Panc1 (cell line): ENCODE results near the gene SH2D3C. TPM values are rescaled to one million over a fixed set of nuclear protein-coding genes. Genes with fewer than 3 reads are reported as not detected.

Experiments used
- ATAC-seq: fragments of 200-7000 bp; cut with Tn5 transposase; 2 replicates; pipeline ENCODE4 v1.9.1; 2020; ENCODE audit warnings: mild to moderate bottlenecking, moderate library complexity
- BruUV-seq: library from RNA; stranded (reverse); fragments of 400-500 nt; replicated peaks from 2 replicates; lab custom pipeline; 2021; lab: Mats Ljungman, UMichigan
- CTCF ChIA-PET: fragments of 300-600 bp; sonication (Branson Sonifier 250); formaldehyde crosslinking; loops from one replicate; lab custom pipeline; 2022; ENCODE audit warnings: antibody characterized with exemption; lab: Charles Lee
- POLR2A ChIA-PET: fragments of 300-600 bp; sonication (Branson Sonifier 250); formaldehyde crosslinking; loops from one replicate; lab custom pipeline; 2022; ENCODE audit warnings: antibody characterized with exemption; lab: Charles Lee
- DNase-seq: peaks from one replicate; pipeline ENCODE4 v3.0.0-alpha.2; 2010; ENCODE audit warnings: low read depth, low spot score
- H3K27ac ChIP-seq: 2 replicates; pipeline ENCODE4 v1.5.1; 2011; ENCODE audit warnings: mild to moderate bottlenecking, low read length, inconsistent platforms
- H3K27me3 ChIP-seq: fragments of 200-500 bp; sonication (Bioruptor generic); 2 replicates; pipeline ENCODE4 v1.6.0; 2014; ENCODE audit warnings: low read length, inconsistent platforms; ENCODE audit not compliant: control insufficient read depth, insufficient read depth
- H3K36me3 ChIP-seq: fragments of 200-500 bp; sonication (Bioruptor generic); 2 replicates; pipeline ENCODE4 v1.5.1; 2014; ENCODE audit warnings: inconsistent platforms, mild to moderate bottlenecking, low read length, moderate library complexity; ENCODE audit not compliant: control insufficient read depth, insufficient read depth
- H3K4me1 ChIP-seq: 2 replicates; pipeline ENCODE4 v1.5.1; 2011; ENCODE audit warnings: inconsistent platforms, mild to moderate bottlenecking, low read length, moderate library complexity; ENCODE audit not compliant: control insufficient read depth, insufficient read depth
- H3K4me3 ChIP-seq, 2 experiments: 2 replicates each; pipeline ENCODE4 v1.5.1; 2011 to 2012; ENCODE audit warnings: low read depth in 2 of 2, low read length in 2 of 2, mild to moderate bottlenecking in 2 of 2, inconsistent platforms in 1 of 2, moderate library complexity in 1 of 2
- H3K9me3 ChIP-seq: fragments of 200-500 bp; sonication (Bioruptor generic); 2 replicates; pipeline ENCODE4 v1.5.1; 2014; ENCODE audit warnings: low read depth, mild to moderate bottlenecking, inconsistent platforms, low read length, moderate library complexity; ENCODE audit not compliant: control insufficient read depth, insufficient read depth
- CTCF ChIP-seq: fragments of 450-650 bp; IDR thresholded peaks from 2 replicates; pipeline ENCODE4 v1.5.1; 2017; ENCODE audit warnings: mild to moderate bottlenecking
- POLR2AphosphoS5 ChIP-seq: IDR thresholded peaks from 2 replicates; pipeline ENCODE4 v1.6.1; 2012; ENCODE audit warnings: mild to moderate bottlenecking, low read depth, low read length, moderate library complexity
- REST ChIP-seq, 2 experiments: IDR thresholded peaks; 2 replicates each; pipeline ENCODE4 v1.6.1; 2011 to 2012; ENCODE audit warnings: low read depth in 2 of 2, control low read depth in 1 of 2, low read length in 1 of 2, mild to moderate bottlenecking in 1 of 2, moderate library complexity in 1 of 2; ENCODE audit not compliant: insufficient read depth in 1 of 2
- SIN3A ChIP-seq: IDR thresholded peaks from 2 replicates; pipeline ENCODE4 v1.6.1; 2012; ENCODE audit warnings: low read depth, mild to moderate bottlenecking, low read length, moderate library complexity, borderline replicate concordance; ENCODE audit not compliant: insufficient read depth
- TCF7L2 ChIP-seq: IDR thresholded peaks from 2 replicates; pipeline ENCODE4 v1.6.1; 2011; ENCODE audit warnings: mild to moderate bottlenecking, low read depth, low read length, inconsistent platforms
- in situ Hi-C: cut with HindIII; loops from 2 replicates; pipeline ENCODE4 v1.10.0; 2016; ENCODE audit warnings: low sequenced_read_pairs, low pct_unique_long_range_greater_than_20kb
- intact Hi-C: fragments of 100-400 bp; cut with micrococcal nuclease; formaldehyde crosslinking; loops from one replicate; pipeline ENCODE4 v1.10.0; 2022; ENCODE audit not compliant: unreplicated experiment
- total RNA-seq: library from RNA; stranded (reverse); gene quantifications from one replicate; pipeline ENCODE4 v1.2.1, GENCODE V29; 2021; ENCODE audit not compliant: unreplicated experiment

The SH2D3C gene
- total RNA-seq, 1 experiment from 2014 or later = 0.49 TPM

- POLR2A ChIA-PET = interaction anchor here (0.6 kb wide), 1 partner anchor 69 kb away, joined by 3 read pairs; the partner anchor contains the start of gene TOR2A
Observed at GRCh38 chr9:127803507-127804352, 25.3 kb upstream of the SH2D3C start.

More at GRCh38 chr9:127803507-127804352, 25.3 kb upstream of the SH2D3C start:
- no peak for TF ChIP-seq CTCF
- no peak for TF ChIP-seq REST (IDR thresholded peaks at IDR 0.05; ENCODE audit: insufficient read depth in 1 of 2, low read depth in 2 of 2, low read length in 1 of 2)
- TF ChIP-seq TCF7L2 = no peak
- TF ChIP-seq SIN3A = no peak
- TF ChIP-seq POLR2AphosphoS5 = no peak
- H3K4me3 ChIP-seq = peak overlapping the region; percentile 80 to 81
- no peaks in the 10 kb centered on the region for H3K27me3 ChIP-seq
- H3K9me3 ChIP-seq = no peaks in the 10 kb centered on the region
- intact Hi-C loops = loop anchor here (10.0 kb wide), 1 partner anchor 71 kb away; the partner anchor contains the start of gene AK1
- 0 out of 2 replicates have a peak, but pooled peaks have one; percentile 23 for ATAC-seq
- no peak for DNase-seq
- peak overlapping the region; percentile 91 for H3K27ac ChIP-seq
- in situ Hi-C loops = no loop called here
- TSS peak; percentile 81 for BruUV-seq
- peaks cover 12% of the 10 kb centered on the region for H3K4me1 ChIP-seq
- CTCF ChIA-PET = no interaction called here
- H3K36me3 ChIP-seq = no peaks in the 10 kb centered on the region
